Measurements from ENCODE around the gene STING1.
"Not testable (repeated sequence)": the region's sequence is repeated elsewhere in the genome, so short reads cannot be mapped to it uniquely, and the experiment has no call there.

GRCh38 chr5:139527896-139528467, 45.4 kb upstream of the STING1 start:
- not testable (repeated sequence) for TF ChIP-seq POLR2A, CTCF (IDR thresholded peaks at IDR 0.05)

Measured in body of pancreas (tissue), 4 donors.